Liver (tissue), 9 donors: ENCODE results near the gene ST6GALNAC5. TPM values are rescaled to one million over a fixed set of nuclear protein-coding genes. Genes with fewer than 3 reads are reported as not detected.

Experiments
- DNase-seq: peaks from one replicate; pipeline ENCODE4 v3.0.0-alpha.2; 2017; ENCODE audit warnings: low spot score
- H3K27ac ChIP-seq, 2 donors: one replicate each; pipeline ENCODE4 v1.7.0; 2013; ENCODE audit warnings: inconsistent platforms in 2 of 2, low read length in 2 of 2, control low read depth in 1 of 2, low read depth in 1 of 2, mild to moderate bottlenecking in 1 of 2
- H3K27me3 ChIP-seq, 4 donors: one replicate each; pipeline versions ENCODE4 v1.6.1 to v1.7.0; 2013; ENCODE audit warnings: low read length in 3 of 4, inconsistent platforms in 1 of 4, mild to moderate bottlenecking in 1 of 4, moderate library complexity in 1 of 4; ENCODE audit not compliant: control insufficient read depth in 4 of 4, insufficient read depth in 4 of 4
- H3K36me3 ChIP-seq, 4 donors: one replicate each; pipeline versions ENCODE4 v1.6.1 to v1.7.0; 2013; ENCODE audit warnings: low read length in 3 of 4, mild to moderate bottlenecking in 3 of 4, low read depth in 1 of 4, moderate library complexity in 1 of 4; ENCODE audit not compliant: control insufficient read depth in 4 of 4, insufficient read depth in 3 of 4
- H3K4me1 ChIP-seq, 4 donors: one replicate each; pipeline versions ENCODE4 v1.6.1 to v1.7.0; 2013; ENCODE audit warnings: low read length in 3 of 4, mild to moderate bottlenecking in 3 of 4, moderate library complexity in 1 of 4; ENCODE audit not compliant: control insufficient read depth in 4 of 4, insufficient read depth in 4 of 4
- H3K4me3 ChIP-seq, 3 donors: one replicate each; pipeline versions ENCODE4 v1.6.1 to v1.7.0; 2013; ENCODE audit warnings: low read length in 3 of 3, control low read depth in 1 of 3, low read depth in 1 of 3, mild to moderate bottlenecking in 1 of 3
- H3K9ac ChIP-seq, 2 donors: one replicate each; pipeline ENCODE4 v1.7.0; 2013; ENCODE audit warnings: low read length in 2 of 2, mild to moderate bottlenecking in 2 of 2, moderate library complexity in 2 of 2, control low read depth in 1 of 2, low read depth in 1 of 2
- H3K9me3 ChIP-seq, 4 donors: one replicate each; pipeline versions ENCODE4 v1.6.1 to v1.7.0; 2013; ENCODE audit warnings: low read length in 3 of 4; ENCODE audit not compliant: control insufficient read depth in 4 of 4
- EGR1 ChIP-seq, 2 donors: IDR thresholded peaks; 2 replicates each; pipeline ENCODE4 v1.6.1; 2016 to 2018; ENCODE audit warnings: antibody characterized with exemption in 2 of 2, low read depth in 2 of 2
- FOXA2 ChIP-seq: IDR thresholded peaks from 2 replicates; pipeline ENCODE4 v1.6.1; 2016; ENCODE audit warnings: antibody characterized with exemption
- GABPA ChIP-seq, 2 donors: IDR thresholded peaks in 1 of 2; conservative IDR thresholded peaks in 1 of 2; 2 replicates each; pipeline ENCODE4 v1.6.1; 2016; ENCODE audit warnings: antibody characterized with exemption in 2 of 2, mild to moderate bottlenecking in 1 of 2, moderate library complexity in 1 of 2
- HNF4A ChIP-seq, 2 donors: conservative IDR thresholded peaks; 2 replicates each; pipeline ENCODE4 v1.6.1; 2016; ENCODE audit warnings: antibody characterized with exemption in 2 of 2, mild to moderate bottlenecking in 2 of 2
- MAX ChIP-seq: IDR thresholded peaks from 2 replicates; pipeline ENCODE4 v1.6.1; 2016; ENCODE audit warnings: antibody characterized with exemption
- NR2F2 ChIP-seq: IDR thresholded peaks from 2 replicates; pipeline ENCODE4 v1.6.1; 2016; ENCODE audit warnings: antibody characterized with exemption
- RAD21 ChIP-seq, 2 donors: IDR thresholded peaks; 2 replicates each; pipeline ENCODE4 v1.6.1; 2016; ENCODE audit warnings: antibody characterized with exemption in 2 of 2, mild to moderate bottlenecking in 2 of 2
- REST ChIP-seq: IDR thresholded peaks from 2 replicates; pipeline ENCODE4 v1.6.1; 2016; ENCODE audit warnings: antibody characterized with exemption, mild to moderate bottlenecking
- RXRA ChIP-seq, 2 donors: IDR thresholded peaks; 2 replicates each; pipeline ENCODE4 v1.6.1; 2017 to 2018; ENCODE audit warnings: antibody characterized with exemption in 2 of 2, mild to moderate bottlenecking in 1 of 2
- SP1 ChIP-seq: IDR thresholded peaks from 2 replicates; pipeline ENCODE4 v1.6.1; 2018; ENCODE audit warnings: antibody characterized with exemption, mild to moderate bottlenecking
- TAF1 ChIP-seq: conservative IDR thresholded peaks from 2 replicates; pipeline ENCODE4 v1.6.1; 2016; ENCODE audit warnings: antibody characterized with exemption, mild to moderate bottlenecking
- YY1 ChIP-seq: IDR thresholded peaks from 2 replicates; pipeline ENCODE4 v1.6.1; 2016; ENCODE audit warnings: antibody characterized with exemption, mild to moderate bottlenecking
- WGBS: extraction: QIAGEN DNeasy Blood & Tissue Kit; methylation state at CpG from one replicate; pipeline ENCODE4 v1.1.7; 2013; 5-methylcytosine and 5-hydroxymethylcytosine counted together
- polyA plus RNA-seq, 2 donors: library from polyadenylated mRNA; stranded (reverse) in 1 of 2; unstranded in 1 of 2; fragments of 200-250 nt in 1 of 2; fragments of >200 nt in 1 of 2; fragmentation: Nextera tagmentation in 1 of 2; extraction: Ambion mirVana in 1 of 2; gene quantifications; one replicate each; pipeline versions ENCODE4 v1.2.1 to v1.2.3, GENCODE V29; 2013 to 2015
- total RNA-seq, 2 donors: library from RNA; depleted of rRNA; stranded (reverse); fragments of >200 nt; gene quantifications; one replicate each; pipeline ENCODE4 v1.2.3, GENCODE V29; 2014
- TF ChIP-seq, protein P1 (sequence below): fragments of 150-350 bp; IDR thresholded peaks from 2 replicates; pipeline ENCODE4 v1.5.1; 2017; ENCODE audit warnings: improper control_type of control experiment, low read depth, low read length; ENCODE audit not compliant: missing input control
- TF ChIP-seq, protein P2 (sequence below): IDR thresholded peaks from 2 replicates; pipeline ENCODE4 v1.6.1; 2016; ENCODE audit warnings: antibody characterized with exemption
- donor health status: healthy.
- donor health status: healthy.
- donor health status: healthy.
- donor health status: healthy.
- donor health status: healthy.

The ST6GALNAC5 gene
- total and polyA plus RNA-seq, 4 donors, result 0.09 to 0.17 TPM; not detected in 2

DNA sequence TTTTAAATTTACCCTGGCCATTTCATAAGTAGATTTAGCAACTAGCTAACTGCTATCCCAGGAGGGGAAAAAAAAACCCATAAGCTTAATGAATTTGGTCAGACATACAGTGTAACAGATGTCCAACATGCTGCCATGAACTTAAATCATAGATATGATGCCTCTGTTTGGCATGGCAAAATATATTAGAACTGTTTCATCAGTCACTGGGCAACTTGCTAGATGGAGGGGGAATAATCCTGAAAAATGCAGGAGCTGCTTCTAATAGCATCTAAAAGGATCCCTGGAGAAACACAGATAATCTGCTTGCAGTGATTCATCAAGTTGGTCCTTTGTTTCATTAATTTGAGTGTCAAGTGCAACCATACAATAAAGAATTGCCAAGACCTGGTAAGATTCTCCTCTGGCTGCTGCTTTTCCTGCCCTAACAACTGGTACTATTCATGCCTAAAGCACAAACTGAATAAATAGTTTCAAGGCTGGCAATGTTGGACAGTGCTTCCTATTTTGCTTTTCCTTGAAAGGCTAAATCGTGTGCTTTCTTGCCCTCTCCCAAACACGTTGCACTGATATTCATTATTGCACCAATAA lies 1.5 kb upstream of the ST6GALNAC5 start (continued):
- TF ChIP-seq, protein P1, sequence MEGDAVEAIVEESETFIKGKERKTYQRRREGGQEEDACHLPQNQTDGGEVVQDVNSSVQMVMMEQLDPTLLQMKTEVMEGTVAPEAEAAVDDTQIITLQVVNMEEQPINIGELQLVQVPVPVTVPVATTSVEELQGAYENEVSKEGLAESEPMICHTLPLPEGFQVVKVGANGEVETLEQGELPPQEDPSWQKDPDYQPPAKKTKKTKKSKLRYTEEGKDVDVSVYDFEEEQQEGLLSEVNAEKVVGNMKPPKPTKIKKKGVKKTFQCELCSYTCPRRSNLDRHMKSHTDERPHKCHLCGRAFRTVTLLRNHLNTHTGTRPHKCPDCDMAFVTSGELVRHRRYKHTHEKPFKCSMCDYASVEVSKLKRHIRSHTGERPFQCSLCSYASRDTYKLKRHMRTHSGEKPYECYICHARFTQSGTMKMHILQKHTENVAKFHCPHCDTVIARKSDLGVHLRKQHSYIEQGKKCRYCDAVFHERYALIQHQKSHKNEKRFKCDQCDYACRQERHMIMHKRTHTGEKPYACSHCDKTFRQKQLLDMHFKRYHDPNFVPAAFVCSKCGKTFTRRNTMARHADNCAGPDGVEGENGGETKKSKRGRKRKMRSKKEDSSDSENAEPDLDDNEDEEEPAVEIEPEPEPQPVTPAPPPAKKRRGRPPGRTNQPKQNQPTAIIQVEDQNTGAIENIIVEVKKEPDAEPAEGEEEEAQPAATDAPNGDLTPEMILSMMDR, result no peak
- TF ChIP-seq, protein P2, sequence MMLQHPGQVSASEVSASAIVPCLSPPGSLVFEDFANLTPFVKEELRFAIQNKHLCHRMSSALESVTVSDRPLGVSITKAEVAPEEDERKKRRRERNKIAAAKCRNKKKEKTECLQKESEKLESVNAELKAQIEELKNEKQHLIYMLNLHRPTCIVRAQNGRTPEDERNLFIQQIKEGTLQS, result no peak
- no peak for TF ChIP-seq RXRA (IDR thresholded peaks at IDR 0.05)
- no peak for TF ChIP-seq GABPA (IDR thresholded peaks at IDR 0.05 in 1 of 2, conservative IDR thresholded peaks at IDR 0.05 in 1 of 2)

GRCh38 chr1:76866566-76866965 lies 714 bp upstream of the ST6GALNAC5 start:
- no peak for DNase-seq
- no peak overlapping the region for H3K4me3 ChIP-seq
- H3K36me3 ChIP-seq, result no peaks in the 10 kb centered on the region
- H3K9ac ChIP-seq, result no peak overlapping the region
- no peaks in the 10 kb centered on the region for H3K9me3 ChIP-seq
- H3K27ac ChIP-seq, result no peak overlapping the region
- WGBS, result 86% methylated on average over 4 of the region's 4 CpGs
- no peak for TF ChIP-seq HNF4A (conservative IDR thresholded peaks at IDR 0.05)
- no peak for TF ChIP-seq RAD21 (IDR thresholded peaks at IDR 0.05)
- no peak for TF ChIP-seq YY1
- no peak for TF ChIP-seq EGR1 (IDR thresholded peaks at IDR 0.05; ENCODE audit: low read depth in 2 of 2)
- TF ChIP-seq, protein P1, result no peak
- no peak for TF ChIP-seq MAX
- peaks cover 0 to 14% (median 4%) of the 10 kb centered on the region in 4 donors for H3K27me3 ChIP-seq
- peaks cover 6 to 17% (median 11%) of the 10 kb centered on the region in 4 donors for H3K4me1 ChIP-seq

- Histone ChIP-seq H3K9me3 (no peaks in the 10 kb centered on the region), H3K27ac (no peak overlapping the region), H3K9ac (no peak overlapping the region), H3K4me1 (peaks cover 6 to 17% (median 11%) of the 10 kb centered on the region in 4 donors), H3K4me3 (peak overlapping the region in 1 of 3 donors; percentile 19), H3K27me3 (peaks cover 0 to 17% (median 4%) of the 10 kb centered on the region in 4 donors), H3K36me3 (no peaks in the 10 kb centered on the region)
- DNase-seq, result no peak
- TF ChIP-seq REST (no peak), TAF1 (no peak), FOXA2 (no peak), SP1 (no peak), RAD21 (IDR thresholded peaks at IDR 0.05) (peak in 1 of 2 donors; percentile 13), NR2F2 (no peak)
- 3% methylated on average over 65 of the region's 65 CpGs for WGBS
Measured at GRCh38 chr1:76868154-76868882, 1.0 kb downstream of the ST6GALNAC5 start.
